ENCODE data around the gene HSH2D.
"Not testable (repeated sequence)": the region's sequence is repeated elsewhere in the genome, so short reads cannot be mapped to it uniquely, and the experiment has no call there.

Gene HSH2D

DNA sequence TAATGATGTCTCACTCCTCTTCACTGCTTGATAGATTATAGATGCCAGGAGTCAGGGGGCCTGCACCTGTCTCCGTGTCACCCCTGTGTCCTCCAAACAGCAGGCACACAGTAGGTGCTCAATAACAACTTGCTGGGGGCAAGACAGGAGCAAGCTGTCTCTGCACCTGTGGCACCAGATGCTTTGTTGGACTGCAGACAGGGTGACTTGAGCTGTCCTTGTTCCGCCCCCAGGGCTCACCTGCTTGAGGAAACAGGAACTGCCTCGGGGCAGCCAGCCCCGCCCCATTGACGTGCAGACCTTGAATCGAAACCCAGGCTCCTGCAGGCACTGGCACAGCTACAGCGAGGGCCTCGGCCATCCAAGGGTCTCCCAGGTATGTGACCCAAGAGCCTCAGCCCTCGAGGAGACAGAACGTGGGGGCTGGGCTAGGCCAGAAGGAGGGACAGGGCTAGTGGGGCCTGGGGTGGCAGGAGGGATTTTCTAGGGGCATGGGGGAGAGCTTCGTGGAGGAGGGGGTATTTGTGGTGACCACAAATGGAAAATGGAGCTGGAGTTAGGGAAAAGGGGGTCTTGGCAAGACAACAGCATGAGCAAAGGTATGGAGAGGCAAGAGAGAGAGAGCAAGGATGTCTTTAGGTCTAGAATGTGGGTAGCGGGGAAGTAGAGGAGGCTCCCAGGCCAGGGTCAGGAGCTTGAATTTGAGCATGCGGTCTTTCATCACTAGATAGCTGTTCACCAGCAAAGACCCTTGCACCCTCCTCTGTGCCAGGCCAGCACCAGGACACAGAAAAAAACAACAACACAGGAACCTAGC is at the start of gene HSH2D:
Gene HSH2D, plus strand, starts transcription at position 287 of the 817 bp plus-strand sequence. CDS start 5,066 bp downstream, outside the sequence.
- DNase-seq = peak; percentile 83

- DNase-seq = peak; percentile 22
Measured at GRCh38 chr19:16094360-16095070, 49.0 kb upstream of the HSH2D start.

GRCh38 chr19:16095071-16095571 is 48.4 kb upstream of the HSH2D start:
- no peak for DNase-seq

- DNase-seq = no peak
Measured at GRCh38 chr19:16096280-16096855, 47.1 kb upstream of the HSH2D start.

- DNase-seq = no peak
Measured at GRCh38 chr19:16098416-16098768, 45.1 kb upstream of the HSH2D start.

DNA sequence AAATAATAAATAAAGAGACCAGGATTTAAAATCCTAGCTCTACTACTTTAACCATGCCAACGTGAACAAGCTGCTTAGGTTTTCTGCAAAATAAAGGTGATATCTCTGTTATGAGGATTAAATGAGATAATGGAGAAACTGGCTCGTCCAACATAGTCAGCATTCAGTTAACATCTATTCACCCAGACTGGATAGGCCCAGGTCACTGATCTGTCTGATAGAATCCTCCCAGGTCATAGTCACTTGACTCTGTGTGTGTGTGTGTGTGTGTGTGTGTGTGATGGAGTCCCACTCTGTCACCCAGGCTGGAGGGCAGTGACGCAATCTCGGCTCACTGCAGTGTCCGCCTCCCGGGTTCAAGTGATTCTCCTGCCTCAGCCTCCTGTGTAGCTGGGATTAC is 44.7 kb upstream of the HSH2D start:
- no peak for DNase-seq

- not testable (repeated sequence) for DNase-seq
Measured at GRCh38 chr19:16099314-16099965, 44.0 kb upstream of the HSH2D start.

DNA sequence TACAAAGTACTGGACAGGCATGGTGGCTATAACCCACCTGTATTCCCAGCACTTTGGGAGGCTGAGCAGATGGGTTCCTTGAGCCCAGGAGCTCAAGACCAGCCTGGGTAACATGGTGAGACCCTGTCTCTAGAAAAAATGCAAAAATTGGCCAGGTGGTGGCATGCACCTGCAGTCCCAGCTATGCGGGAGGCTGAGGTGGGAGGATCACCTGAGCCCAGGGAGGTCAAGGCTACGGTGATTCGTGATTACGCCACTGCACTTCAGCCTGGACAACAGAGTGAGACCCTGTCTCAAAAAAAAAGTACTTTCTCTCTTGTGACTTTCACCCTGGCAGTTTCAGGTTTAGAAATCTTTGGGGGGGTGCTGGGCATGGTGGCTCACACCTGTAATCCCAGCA is 43.0 kb upstream of the HSH2D start:
- no peak for DNase-seq

- DNase-seq = no peak
Measured at GRCh38 chr19:16104722-16105121, 38.8 kb upstream of the HSH2D start.

GRCh38 chr19:16106121-16106520 is 37.4 kb upstream of the HSH2D start:
- DNase-seq = no peak

DNA sequence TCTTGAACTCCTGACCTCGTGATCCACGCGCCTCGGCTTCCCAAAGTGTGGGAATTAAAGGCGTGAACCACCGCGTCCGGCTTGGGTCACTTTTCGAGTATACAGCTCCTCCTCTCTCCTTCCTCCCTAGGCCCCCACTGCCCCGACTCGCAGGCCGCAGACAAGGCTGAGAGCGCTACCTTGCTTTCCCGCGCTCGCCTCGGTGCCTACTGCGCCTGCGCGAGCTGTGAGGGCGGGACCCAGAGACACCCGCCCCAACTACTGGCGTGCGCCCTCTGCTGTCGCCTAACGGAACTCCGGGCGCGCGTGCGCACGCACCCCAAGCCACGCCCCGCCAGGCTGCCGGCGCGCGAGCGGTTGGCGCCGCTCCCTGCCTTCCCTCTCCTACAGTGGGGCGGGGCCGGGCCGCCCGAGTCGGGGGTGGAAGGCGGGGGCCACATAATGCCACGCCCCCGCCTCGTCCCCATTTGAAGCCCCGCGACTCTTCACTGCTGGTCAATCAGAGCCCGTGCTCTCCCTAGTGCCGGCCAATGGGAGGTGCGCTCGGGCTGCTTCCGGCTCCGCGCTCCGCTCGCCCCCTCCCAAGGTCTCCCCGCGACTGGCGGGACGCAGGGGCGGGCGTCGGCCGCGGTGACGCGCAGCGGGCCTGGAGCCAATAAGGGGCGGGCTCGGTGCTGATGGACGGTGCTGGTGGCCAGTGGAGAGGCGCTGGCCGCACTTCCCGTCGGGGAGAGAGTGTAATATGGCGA is 32.2 kb upstream of the HSH2D start, which contains the start of gene RAB8A:
Gene RAB8A, plus strand, starts transcription at position 730 of the 749 bp plus-strand sequence. Its CDS starts 13 bp downstream, at position 743.
- peak; percentile 99 for DNase-seq

DNA sequence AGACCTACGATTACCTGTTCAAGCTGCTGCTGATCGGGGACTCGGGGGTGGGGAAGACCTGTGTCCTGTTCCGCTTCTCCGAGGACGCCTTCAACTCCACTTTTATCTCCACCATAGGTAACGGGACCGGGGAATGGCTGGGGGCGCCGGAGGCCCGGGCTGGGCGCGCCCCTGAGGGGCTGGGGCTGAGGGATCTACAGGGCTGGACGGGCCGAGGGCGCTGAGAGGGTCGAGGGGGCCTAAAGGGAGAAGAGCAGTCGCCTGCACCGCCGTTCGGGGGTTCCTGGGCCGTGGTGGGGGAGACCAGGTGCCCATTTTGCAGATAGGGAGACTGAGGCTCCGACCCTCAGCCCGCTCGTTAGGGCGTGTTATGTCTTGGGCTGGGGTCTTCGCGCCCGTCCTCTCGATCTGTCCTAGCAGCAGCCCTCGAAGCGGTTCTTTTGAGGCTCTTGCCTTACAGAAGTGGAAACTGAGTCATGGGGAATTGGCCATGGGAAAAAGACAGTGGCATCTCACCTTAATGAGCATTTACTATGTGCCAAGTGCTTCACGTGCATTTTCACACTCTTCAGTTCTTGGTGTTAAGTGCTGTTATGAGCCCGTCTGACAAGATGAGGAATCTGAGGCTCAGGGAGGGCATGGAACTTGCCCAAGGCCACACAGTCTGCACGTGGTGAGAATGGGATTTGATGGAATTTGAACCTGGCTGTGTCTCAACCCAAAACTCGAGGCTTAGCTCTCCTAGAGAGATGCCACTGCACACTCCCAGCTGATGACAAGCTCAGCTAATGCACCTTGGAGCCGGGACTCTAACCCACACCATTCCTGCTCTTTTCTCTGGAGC is 31.4 kb upstream of the HSH2D start:
- no peak for DNase-seq

GRCh38 chr19:16112778-16113177 is 30.7 kb upstream of the HSH2D start:
- no peak for DNase-seq

DNA sequence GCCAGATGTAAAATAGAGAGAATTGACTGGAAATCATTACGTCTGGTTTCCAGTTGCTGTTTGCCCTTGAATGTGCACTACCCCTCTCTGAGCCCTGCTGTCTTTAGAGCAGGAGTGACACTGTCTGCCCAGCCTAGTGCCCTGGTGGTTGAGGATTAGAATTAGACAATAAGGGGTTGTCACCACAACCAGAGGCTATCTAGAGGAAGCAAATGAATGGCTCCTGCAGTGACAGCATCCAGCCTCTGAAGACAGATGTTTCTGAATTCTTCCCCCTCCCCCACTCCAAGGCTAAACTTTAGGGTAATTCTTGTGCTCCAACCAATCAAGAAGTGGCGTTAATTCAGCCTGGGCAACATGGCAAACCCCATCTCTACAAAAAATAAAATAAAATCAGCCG is 29.8 kb upstream of the HSH2D start:
- DNase-seq = no peak

DNA sequence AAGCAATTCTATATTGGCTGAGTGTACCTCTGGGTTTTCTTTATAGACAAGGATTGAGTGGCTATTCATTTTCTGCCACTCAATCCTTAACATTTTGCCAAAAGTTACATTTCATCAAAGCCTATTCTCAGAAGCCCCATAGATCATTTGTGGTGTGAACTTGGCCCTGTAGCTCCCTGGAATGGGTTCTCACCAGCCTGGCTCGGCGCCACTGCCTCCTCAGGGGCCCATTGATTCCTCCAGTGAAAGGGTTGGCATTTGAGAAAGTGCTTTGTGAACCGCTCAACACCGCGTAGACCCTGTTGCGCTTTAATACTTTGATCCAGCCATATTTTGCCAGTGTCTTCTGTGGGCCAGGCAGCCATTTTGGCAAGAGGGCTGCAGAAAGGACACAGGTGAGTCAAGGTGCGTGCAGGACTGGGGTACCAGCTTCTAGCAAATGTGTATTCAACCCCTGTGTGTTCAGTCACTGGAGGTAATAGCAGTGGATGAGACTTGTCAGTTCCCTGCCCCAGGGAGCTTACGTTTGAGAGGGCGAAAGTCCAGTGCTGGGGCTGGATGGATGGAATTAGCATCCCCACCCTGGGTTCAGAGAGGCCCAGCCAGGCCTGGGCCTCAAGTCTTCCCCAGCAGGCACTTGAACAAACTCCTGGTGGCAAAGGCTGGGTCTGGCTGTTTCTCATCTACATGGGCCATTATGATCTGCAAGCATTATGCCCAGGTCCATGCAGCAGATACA is 28.0 kb upstream of the HSH2D start:
- no peak for DNase-seq

DNA sequence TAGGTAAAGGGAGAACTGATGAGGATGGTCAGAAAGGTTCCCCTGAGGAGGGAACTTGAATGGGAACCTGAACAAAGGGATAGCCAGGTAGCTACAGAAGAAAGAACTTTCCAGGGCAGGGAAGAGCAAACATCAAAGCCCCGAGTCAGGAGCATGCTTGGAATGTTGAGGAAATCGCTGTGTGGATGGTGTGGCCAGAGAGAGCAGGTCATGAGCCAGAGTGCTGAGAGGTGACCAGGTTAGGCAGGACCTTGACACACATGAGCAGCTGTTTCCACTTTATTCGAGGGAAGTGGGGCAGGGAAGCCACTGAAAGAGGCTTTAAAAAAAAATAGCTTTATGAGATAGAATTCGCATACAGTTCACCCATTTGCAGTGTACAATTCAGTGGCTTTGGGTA is 27.4 kb upstream of the HSH2D start:
- DNase-seq = no peak

- no peak for DNase-seq
Measured at GRCh38 chr19:16117594-16118033, 25.9 kb upstream of the HSH2D start.

DNA sequence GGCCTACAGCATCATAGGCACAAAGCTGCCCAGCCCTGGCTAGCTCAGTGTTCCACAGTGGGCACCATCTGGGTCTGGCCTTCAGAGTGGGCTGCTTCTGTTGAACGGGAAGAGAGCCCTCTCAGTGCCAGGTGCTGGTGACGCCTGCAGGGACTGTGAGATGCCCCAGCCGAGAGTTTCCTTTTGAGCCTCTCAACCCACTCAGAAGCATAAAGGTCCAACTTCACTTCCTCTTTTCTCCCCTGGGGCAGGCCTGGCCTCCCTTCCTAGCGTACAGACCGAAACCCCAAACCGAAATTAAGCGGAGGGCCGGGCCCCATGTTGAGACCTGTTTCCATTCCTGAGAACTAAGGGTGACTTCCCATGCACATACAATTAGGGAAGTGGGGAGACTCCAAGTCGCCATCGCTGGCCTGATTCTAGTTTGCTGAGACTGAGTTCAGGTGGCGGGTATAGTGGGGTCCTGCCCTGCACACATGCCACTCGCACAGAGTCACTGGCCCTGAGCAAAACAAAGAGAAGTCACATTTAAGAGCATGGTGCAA is 24.9 kb upstream of the HSH2D start:
- DNase-seq = peak; percentile 47

DNA sequence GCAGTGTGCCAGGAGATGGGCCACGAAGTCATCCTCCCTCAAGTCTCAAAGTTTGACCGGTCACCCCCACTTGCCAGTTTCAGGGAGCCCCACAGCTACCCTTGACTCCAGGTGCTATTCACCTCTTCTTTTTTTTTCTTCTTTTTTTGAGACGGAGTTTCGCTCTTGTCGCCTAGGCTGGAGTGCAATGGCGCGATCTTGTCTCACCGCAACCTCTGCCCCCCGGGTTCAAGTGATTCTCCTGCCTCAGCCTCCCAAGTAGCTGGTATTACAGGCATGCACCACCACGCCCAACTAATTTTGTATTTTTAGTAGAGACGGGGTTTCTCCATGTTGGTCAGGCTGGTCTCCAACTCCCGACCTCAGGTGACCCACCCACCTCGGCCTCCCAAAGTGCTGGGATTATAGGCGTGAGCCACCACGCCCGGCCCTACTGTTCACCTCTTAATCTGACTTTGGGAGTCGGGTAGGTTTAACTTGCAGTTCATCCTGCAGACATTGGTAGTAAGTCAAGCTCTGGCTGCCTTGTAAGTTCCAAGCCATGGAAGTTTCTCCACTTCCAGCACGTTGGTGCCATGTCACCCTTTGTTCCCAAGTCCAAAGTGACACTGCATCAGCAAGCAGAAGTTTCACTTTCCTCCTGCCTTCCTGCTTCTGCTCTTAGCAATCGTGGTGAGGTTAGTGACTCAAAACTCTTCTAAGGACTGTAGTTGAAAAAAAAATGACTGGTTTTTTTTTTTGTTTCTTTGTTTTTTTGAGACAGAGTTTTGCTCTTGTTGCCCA is 24.2 kb upstream of the HSH2D start:
- peak; percentile 57 for DNase-seq
